ENCODE data around the gene CACNA1E.

Gene CACNA1E

GRCh38 chr1:181768211-181768929, 285.1 kb downstream of the CACNA1E start:
- ATAC-seq (no peak), DNase-seq (no peak)

- ATAC-seq (no peak), DNase-seq (no peak)
Measured at GRCh38 chr1:181768930-181769280, 285.6 kb downstream of the CACNA1E start.

- ATAC-seq (no peak), DNase-seq (no peak)
Measured at GRCh38 chr1:181769846-181770245, 286.5 kb downstream of the CACNA1E start.

GRCh38 chr1:181772714-181773113, 289.4 kb downstream of the CACNA1E start:
- DNase-seq = no peak
- no peak for ATAC-seq

- ATAC-seq (no peak), DNase-seq (no peak)
Measured at GRCh38 chr1:181776044-181776443, 292.7 kb downstream of the CACNA1E start.

- no peak for DNase-seq
- no peak for ATAC-seq
Measured at GRCh38 chr1:181777286-181777685, 294.0 kb downstream of the CACNA1E start.

GRCh38 chr1:181777812-181778211, 294.5 kb downstream of the CACNA1E start:
- ATAC-seq = no peak
- no peak for DNase-seq

- no peak for DNase-seq
- ATAC-seq = no peak
Measured at GRCh38 chr1:181778640-181779260, 295.4 kb downstream of the CACNA1E start.

- ATAC-seq = no peak
- no peak for DNase-seq
Measured at GRCh38 chr1:181779343-181779742, 296.0 kb downstream of the CACNA1E start.

- ATAC-seq (no peak), DNase-seq (no peak)
Measured at GRCh38 chr1:181783208-181783607, 299.9 kb downstream of the CACNA1E start.

- no peak for DNase-seq
- ATAC-seq = no peak
Measured at GRCh38 chr1:181784039-181784683, 300.8 kb downstream of the CACNA1E start.

GRCh38 chr1:181789395-181789794, 306.1 kb downstream of the CACNA1E start:
- DNase-seq (no peak), ATAC-seq (no peak)

GRCh38 chr1:181791721-181792120, 308.4 kb downstream of the CACNA1E start:
- no peak for ATAC-seq
- DNase-seq = no peak

GRCh38 chr1:181793831-181794230, 310.5 kb downstream of the CACNA1E start:
- ATAC-seq (no peak), DNase-seq (no peak)

- DNase-seq (no peak), ATAC-seq (no peak)
Measured at GRCh38 chr1:181794332-181794731, 311.0 kb downstream of the CACNA1E start.

- no peak for ATAC-seq
- DNase-seq = no peak
Measured at GRCh38 chr1:181798191-181798926, 315.0 kb downstream of the CACNA1E start.

GRCh38 chr1:181801617-181802016, 318.3 kb downstream of the CACNA1E start:
- no peak for DNase-seq

GRCh38 chr1:181802466-181802865, 319.1 kb downstream of the CACNA1E start:
- ATAC-seq (no peak), DNase-seq (no peak)

More at GRCh38 chr1:181801617-181802016, 318.3 kb downstream of the CACNA1E start:
- ATAC-seq = peak; percentile 57

GRCh38 chr1:181803421-181803820, 320.1 kb downstream of the CACNA1E start:
- ATAC-seq = no peak
- no peak for DNase-seq

GRCh38 chr1:181804989-181805388, 321.7 kb downstream of the CACNA1E start:
- DNase-seq (no peak), ATAC-seq (no peak)

- ATAC-seq (no peak), DNase-seq (no peak)
Measured at GRCh38 chr1:181806746-181807145, 323.4 kb downstream of the CACNA1E start.

GRCh38 chr1:181807251-181807650, 323.9 kb downstream of the CACNA1E start:
- no peak for ATAC-seq
- DNase-seq = no peak
